HG03460 (cell line): ENCODE measurements around the gene NR2E1.

Source experiments
- ATAC-seq: cut with Tn5 transposase; IDR thresholded peaks from one replicate; pipeline ENCODE4 v1.9.1; 2021; ENCODE audit not compliant: unreplicated experiment

The NR2E1 gene

GRCh38 chr6:108165714-108166663 lies at the start of gene NR2E1:
NR2E1 (plus strand) TSS chr6:108166022; CDS start chr6:108166766, 744 bp downstream.
- ATAC-seq, result no peak

DNA sequence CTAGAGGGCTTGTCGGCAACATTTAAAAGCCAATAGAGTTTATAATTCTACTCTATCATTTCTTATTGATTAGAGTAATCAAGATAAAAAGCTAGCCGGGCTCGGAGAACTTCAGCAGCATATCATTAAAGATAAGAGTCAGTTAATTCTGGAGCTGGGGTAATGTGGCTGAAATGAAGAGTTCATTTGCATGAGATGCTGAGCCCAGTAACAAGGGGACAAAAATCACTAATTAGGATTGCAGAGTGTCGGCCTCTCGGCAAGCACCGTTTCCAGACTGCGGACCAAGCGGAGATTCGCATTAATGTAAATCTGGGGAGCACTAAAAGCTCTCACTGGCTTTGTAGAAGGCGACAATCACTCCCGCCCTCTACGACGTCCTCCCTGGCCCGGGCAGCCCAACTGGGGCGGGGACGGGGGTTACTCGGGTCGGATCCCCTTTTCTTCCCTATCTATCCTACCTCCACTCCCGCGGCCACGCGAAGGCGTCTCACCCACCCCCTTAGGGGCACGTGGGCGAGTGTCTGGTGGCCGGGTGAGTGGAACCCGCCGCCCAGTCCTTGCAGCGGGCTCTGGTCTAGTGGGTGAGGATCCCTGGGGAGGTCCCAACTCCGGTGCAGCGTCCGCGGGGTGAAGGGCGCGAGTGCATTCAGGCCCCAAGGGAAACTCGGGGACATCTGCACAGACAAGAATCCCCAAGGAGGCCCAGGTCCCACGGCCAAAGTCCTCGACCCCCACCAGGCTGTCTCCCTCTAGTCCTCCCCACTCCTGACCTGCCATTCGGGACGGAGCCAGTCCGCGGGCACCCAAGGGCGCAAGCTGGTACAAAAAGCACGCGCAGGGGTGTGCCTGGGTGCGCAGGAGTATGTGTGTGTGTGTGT lies 49.0 kb upstream of the NR2E1 start:
- ATAC-seq, result no peak

DNA sequence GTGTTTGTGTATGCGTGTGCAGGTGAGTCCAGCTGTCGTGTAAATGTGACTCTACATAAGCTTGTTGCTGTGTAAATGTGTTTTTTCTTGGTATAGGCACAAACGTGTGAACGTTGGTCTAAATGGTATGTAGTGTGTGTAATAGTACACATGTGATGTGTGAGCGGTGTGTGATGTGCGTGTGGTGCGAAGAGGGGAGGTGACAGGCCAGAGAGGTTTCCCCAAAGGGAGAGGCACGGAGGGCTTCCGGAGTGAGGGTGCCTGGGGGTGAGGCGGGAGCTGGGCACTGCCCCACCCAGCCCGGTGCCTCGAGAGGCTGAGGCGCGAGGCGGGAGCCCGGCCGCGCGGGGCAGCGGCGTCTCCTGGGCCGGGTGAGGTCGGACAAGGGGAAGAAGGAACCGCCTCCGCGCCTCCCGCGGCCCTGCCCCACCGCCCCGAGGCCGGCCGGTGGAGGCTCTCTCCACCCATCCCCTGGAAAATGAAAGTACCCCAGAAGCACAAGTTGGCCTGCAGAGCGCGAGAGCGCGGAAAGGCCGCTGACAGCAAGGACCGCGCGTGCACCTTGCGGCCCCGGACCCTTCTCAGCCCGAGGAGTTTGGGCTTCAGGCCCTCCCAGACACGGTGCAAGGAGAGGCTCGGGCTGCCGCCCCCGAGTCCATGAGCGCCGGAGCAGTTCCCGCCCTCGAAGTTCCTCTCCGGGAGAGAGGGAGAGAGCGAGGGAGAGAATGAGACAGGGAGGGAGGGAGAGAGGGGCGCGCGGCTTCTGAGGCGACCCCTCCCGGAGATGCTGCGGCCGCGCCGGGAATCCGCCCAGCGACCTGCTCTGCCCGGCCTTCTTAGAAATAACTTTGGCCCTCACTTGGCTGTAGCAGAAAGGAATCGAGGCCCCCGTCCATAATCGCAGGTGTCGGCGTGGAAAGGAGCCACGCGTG lies 48.1 kb upstream of the NR2E1 start:
- ATAC-seq, result no peak

GRCh38 chr6:108118359-108118724 lies 47.5 kb upstream of the NR2E1 start:
- ATAC-seq, result no peak

DNA sequence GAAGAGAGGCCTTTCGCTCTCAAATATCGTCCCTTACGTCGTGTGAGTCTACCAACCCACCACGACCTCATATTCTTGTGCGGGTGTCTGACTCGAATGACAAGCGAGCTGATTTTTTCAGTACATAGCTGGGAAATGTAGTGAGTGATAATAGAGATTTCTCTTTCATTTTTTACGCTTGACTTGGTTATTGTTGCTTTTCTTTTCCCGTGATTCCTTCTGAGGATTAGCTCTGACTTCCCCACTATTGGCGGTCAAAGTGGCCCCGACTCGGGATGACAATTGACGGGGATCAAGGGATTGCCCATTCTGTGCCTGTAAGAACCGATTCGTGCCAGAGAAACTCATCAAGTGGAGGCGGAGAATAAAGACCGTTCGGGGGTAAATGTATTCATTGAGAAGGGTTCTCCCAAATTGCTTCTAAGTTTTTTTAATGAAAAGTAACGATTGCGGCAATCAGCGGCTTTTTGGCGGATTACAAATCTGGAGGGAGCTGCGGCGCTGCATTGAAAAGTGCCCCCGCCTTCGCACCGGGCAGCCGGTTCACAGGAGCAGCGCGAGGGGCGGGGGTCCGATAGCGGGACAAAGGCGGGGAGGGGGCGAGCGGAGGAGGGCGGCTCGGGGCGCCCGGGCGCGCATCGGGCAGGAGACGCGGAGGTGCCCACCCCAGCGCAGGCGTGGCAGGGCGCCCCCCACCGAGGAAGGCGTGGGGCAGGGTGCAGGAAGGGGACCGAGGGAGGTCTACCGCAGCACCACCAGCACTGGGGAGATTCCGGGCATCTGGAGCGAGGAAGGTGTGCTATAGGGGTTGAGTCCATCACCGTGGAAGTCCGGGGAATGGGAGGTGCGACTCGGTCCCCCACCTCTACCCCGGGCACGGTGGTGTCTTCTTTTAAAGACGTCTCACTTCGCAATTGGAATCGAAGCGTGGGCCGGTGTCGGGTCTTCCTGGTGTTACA lies 46.7 kb upstream of the NR2E1 start:
- ATAC-seq, result no peak

DNA sequence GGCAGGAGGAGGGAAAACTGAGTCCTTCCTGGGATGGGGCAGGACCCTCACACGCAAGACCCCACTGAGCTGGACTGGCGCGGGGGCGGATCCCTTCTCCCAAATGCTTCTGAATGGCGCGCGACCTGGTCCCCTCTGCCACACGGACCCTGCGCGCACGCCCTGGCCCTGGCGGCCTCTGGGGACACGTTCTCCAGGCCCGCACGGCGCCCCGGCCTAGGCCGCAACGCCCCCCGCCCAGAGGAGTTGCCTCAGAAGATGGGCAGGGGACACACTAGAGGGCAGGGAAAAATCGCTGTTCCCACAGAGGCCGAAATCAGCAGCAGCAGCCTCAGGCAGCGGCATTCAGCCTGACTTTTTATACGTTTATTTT lies 46.1 kb upstream of the NR2E1 start:
- ATAC-seq, result no peak

GRCh38 chr6:108120311-108120710 lies 45.5 kb upstream of the NR2E1 start:
- ATAC-seq, result no peak

- no peak for ATAC-seq
These were observed 44.2 kb upstream of the NR2E1 start for GRCh38 chr6:108121612-108122011.

- no peak for ATAC-seq
These were observed 42.3 kb upstream of the NR2E1 start for GRCh38 chr6:108123481-108123929.

DNA sequence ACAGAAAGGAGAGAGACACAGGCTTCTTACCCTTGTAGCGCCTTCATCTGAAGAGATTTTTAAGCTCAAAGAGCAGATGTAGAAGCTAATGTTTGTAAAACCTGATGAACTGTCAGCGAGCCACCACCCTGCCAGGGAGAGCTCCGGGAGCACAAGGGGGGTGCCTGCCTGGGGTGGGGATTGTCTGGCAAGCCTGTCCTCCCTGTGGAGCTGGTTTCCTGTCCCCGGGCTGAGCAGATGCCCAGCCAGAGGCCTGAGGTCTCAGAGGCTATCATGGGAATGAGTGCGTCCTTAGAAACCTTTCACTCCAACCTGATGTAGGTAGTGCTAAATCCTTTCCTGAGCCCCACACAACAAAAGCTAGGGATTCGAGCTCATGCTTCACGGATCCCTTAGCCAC lies 41.9 kb upstream of the NR2E1 start:
- ATAC-seq, result no peak

- no peak for ATAC-seq
These were observed 38.8 kb upstream of the NR2E1 start for GRCh38 chr6:108127056-108127455.

GRCh38 chr6:108127826-108128225 lies 38.0 kb upstream of the NR2E1 start:
- no peak for ATAC-seq

GRCh38 chr6:108130262-108130661 lies 35.6 kb upstream of the NR2E1 start:
- ATAC-seq, result no peak

- no peak for ATAC-seq
These were observed 33.0 kb upstream of the NR2E1 start for GRCh38 chr6:108132863-108133262.

DNA sequence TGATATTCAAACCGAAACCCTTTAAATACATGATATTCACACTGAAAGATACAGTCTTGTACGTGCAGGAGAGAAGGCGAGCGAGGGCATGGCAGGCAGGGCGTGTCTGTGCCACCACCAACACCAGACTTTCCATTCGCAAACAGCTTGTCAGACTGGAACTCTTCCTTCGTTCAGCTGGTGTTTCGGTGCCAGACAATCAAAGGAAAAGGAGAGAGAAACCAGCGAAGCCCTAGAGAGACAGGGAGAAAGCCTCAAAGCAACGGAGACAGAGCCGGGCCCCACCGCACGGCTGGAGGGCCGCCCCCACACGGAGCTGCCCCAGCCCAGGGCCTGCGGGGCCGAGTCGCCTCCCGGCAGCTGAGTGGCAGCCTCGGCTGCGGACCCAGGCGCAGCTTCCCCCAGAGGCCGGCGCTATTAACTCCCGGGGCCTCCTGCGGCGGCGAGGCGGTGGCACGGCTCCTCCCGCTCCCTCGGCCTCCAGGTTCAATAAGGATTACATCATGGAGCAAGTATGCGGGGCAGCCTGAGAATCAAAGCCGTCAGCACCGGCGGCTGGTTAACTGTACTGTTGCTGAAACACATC lies 32.1 kb upstream of the NR2E1 start:
- ATAC-seq, result no peak

GRCh38 chr6:108134213-108134970 lies 31.4 kb upstream of the NR2E1 start:
- no peak for ATAC-seq

DNA sequence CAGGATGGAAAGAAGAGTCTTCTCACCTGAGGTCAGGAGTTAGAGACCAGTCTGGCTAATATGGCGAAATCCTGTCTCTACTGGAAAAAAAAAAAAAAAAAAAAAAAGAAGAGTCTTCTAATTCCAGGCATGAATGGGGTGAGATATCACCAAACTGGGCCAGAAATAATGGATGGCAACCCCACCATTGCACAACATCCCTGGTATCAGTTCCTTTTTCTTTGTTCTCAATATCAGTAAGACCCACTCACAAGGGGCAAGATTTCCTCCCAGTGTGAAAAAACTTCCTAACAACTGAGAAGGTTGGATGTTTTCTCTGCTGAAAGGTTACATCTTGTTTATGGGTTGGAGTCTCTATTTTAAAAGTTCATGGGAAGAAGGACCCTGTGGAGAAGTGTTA lies 23.6 kb upstream of the NR2E1 start:
- ATAC-seq, result no peak

DNA sequence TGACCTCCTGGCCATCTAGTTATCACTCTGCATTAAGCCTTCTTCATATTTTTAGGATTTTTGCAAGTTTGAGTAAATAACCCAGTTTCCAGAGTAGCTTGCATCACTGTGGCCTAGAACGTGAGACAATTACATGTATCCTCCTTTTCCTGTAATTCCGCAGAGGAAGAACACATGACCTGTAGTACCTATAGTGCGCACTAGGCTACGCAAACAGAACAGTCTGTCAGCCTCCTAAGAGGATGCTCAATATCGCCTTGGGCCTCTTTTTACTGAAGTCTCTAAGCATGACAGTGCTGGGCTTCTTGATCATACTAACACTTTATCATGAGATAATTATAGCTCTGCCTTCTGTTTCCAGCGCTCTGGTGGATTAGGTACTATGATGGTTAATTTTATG lies 20.2 kb upstream of the NR2E1 start:
- ATAC-seq, result no peak

- ATAC-seq, result no peak
These were observed 13.4 kb upstream of the NR2E1 start for GRCh38 chr6:108152446-108152845.
